ENCODE results near the gene GAS7.
"Not testable (repeated sequence)": the region's sequence is repeated elsewhere in the genome, so short reads cannot be mapped to it uniquely, and the experiment has no call there.

Gene GAS7

DNA sequence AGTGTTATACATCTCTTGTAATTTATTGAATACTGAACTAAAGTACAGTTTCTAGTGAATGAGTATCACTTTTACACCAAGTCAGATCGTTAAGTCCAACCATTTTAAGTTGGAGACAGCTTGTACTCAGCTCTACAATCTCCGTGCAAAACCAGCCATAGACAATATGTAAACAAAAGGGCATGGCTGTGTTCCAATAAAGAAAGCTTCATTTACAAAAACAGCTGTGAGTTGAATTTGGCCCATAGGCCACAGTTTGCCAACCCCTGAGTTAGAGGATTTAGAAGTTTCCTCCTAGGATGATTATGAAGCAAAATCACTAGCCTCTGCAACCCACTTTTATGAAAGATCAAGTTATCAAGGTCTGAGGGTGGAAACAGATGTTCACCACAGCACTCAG is 187.7 kb downstream of the GAS7 start:
- DNase-seq, result no peak

DNA sequence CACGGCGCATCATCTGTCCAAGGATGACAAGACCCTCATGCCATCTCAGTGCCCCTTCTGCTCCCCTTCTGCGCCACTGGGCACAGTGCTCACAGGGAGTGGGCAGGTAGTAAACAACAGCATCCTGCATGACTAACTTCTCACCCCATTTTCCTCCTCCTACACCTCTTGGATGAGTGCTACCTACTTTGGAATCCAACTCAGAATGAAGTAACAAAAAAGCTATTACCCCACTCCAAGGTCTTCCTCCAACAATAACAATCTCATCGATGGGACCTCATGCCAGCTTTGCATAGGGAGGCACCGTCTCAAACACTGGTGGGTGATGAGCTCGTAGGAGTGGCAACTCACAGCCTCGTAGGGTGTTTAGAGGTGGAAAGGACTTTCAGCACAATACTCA is 194.7 kb downstream of the GAS7 start:
- DNase-seq, result no peak

DNA sequence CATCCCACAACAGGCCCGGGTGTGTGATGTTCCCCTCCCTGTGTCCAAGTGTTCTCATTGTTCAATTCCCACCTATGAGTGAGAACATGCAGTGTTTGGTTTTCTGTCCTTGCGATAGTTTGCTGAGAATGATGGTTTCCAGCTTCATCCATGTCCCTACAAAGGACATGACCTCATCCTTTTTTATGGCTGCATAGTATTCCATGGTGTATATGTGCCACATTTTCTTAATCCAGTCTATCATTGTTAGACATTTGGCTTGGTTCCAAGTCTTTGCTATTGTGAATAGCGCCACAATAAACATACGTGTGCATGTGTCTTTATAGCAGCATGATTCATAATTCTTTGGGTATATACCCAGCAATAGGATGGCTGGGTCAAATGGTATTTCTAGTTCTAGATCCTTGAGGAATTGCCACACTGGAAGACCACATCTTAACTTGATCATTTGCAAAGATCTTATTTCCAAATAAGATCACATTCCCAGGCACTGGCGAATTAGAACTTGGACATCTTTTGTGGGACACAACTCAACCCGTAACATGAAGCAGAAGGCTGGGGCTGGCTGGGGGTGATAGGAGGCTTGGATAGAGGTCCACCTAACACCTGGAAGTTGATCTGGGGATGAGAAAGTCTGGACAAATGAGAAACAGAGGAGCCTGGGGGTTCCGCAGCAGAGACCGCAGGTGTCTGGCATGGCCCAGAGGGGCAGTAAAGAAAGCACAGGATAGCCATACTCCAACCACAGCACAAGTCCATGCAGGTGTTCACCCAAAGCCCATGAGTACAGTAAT is 195.6 kb downstream of the GAS7 start:
- not testable (repeated sequence) for DNase-seq

DNA sequence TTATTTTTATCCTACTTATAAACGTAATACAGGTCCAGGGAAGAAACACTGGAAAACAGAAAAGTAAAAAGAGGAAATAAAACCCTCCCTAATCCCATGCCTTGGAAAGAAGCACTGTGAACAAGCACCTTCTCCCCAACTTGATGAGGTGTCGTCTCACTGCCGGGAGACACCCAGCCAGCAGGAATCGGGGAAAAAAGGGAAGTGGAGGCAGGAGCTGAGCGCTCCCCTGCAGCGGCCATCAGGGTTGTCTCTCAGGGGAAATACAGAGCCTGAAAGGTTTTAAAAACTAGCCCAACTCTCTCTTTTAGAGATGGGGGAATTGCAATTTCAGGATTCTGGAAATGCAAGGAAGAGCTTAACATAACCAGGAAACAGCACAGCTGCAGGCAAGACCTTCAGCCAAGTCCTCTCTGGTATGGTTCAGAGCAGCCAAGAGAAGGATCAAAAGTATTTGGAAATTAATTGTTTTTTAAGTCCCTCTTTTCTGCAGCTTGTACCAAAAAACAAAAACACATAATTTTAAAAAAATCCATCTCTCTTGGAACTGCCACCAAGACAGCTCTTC is 197.0 kb downstream of the GAS7 start:
- DNase-seq, result no peak

DNA sequence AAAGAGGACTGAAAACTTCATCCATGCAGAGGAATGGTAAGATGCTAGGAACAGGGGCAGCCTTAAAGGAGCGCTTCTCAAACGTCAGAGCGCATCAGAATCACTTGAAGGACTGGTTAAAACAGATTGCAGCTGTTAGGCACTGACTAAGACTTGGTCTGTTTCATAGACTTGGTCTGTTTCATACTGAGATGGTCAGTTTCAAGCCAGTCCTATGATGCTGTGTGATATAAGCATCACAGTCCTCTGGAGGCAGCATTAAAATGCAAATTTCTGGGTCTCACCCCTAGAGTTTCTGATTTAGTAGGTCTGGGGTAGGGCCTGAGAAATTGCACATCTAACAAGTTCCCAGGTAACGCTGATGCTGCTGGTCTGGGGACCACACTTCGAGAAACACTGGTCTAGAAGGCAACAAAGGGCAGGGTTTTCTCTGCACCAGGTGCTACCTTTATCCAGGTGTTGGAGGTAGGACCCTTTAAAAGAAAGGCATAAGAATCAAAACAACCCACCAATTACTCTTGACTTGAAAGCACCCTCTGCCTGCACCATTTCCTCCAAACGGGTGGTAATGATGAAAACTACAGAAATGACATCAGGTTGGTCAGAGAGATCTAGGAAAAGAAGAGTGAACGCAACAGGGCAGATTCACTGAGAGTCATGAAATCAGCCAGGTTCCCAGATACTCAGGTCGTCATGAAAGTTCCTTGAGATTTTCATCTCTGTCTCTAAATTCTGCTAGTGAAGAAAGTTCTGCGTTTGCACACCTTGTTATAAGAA is 198.3 kb downstream of the GAS7 start:
- DNase-seq, result no peak

DNA sequence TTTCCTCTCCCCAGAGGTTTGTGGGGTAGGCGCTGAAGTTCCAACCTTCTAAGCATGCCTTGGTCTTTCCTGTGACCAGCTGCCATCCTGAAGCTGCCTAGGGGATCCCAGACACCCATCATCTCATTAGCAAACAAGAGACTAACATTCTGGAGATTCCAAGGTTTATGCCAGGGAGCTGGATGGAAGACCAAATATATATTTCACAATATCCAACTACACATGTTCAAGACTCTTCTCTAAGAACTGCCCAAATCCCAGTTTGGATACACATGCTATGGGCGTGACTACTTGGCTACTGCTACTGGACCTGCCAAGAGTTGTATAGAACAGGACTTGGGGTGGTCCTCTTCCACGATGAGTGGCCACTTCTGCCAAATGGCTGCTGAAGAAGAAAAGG is 200.3 kb downstream of the GAS7 start:
- no peak for DNase-seq

DNA sequence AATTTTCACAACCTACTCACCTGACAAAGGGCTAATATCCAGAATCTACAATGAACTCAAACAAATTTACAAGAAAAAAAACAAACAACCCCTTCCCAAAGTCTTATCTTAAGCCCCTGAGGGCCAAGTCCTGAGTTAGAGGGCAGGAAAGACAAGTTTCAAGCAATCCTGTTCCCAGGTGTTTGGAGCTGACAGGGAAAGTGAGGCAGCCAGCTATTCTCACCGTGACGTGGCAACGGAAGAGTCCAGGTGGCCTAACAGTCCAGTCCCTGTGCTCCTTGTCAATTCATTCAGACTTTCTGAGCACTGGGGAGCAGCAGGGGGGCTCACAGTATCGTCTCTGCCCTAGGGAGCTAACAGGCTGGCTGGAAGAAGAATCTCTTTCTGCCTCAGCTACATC is 203.6 kb downstream of the GAS7 start:
- DNase-seq, result no peak

DNA sequence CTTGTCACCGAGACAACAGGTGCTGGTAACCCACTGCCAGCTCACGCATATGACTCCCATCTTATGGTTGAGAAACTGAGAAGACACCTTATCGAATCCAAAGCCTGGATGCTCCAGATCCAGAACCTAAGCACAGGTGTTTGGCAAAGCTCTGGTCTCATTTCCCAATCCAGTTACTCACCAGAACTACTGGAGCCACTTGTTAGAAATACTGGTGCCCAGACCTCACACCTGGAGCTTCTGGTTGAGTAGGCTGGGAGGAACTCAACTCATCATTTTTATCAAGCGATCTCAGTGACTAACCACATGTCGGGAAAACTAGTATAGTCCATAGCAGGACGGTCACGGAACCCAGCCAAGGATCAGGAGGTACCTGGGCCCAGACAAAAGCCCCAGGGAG is 206.6 kb downstream of the GAS7 start:
- DNase-seq, result no peak

DNA sequence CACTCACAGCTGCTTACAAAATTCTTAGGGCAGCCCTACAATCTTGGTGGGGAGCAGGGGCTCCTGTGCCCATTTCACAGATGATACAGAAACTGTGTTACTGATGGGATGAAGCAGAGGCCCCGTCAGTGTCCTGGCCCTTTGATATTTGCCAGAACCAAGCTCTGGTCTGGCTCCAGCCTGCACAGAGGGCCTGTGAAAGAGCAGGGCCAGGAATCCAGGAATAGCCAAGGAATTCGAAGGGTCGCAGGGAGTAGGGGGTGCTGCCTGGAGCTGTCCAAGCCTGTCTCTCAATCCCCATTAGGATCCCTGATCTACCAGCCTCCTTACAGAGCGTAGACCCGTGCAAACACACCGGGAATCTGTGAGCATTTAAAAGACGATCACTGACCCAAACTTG is 207.1 kb downstream of the GAS7 start:
- DNase-seq, result no peak

DNA sequence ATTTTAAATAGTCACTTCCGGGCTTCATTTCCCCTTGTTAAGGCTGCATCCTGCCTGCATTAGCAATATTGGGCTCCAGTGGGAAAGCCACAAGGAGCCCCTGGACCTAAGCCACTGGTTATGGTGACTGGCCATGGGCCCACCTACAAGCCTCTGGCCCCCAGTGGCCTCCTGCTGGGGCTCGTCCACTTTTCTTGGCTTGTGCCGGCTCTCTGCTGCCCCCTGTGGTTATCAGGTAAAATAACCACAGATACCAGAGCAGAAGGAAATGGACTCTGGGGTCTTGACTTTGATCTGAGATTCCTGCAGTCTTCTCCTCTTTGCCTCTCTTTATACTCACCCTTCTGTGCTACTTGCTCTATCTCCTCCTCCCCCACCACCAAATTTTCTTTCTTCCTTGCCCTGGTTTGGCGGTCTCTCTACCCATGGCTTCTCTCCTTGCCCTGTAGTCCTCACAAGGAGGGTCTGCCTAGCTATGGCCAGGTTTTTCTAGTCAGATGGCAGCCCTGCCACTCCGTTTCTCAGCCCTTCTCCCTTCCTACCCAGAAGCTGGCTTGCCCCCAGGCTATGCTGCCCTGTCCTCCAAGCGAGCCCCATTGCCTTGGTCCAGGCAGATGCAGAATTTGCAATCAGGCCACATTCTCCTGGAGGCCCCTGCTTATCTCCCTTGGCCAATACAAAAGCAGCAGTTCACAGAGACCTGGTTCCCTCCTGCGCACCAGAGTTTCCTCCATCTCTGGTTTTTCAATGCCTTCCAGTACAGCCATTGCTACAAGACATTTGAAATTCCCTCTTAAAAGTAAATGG is 210.4 kb downstream of the GAS7 start:
- DNase-seq, result no peak

DNA sequence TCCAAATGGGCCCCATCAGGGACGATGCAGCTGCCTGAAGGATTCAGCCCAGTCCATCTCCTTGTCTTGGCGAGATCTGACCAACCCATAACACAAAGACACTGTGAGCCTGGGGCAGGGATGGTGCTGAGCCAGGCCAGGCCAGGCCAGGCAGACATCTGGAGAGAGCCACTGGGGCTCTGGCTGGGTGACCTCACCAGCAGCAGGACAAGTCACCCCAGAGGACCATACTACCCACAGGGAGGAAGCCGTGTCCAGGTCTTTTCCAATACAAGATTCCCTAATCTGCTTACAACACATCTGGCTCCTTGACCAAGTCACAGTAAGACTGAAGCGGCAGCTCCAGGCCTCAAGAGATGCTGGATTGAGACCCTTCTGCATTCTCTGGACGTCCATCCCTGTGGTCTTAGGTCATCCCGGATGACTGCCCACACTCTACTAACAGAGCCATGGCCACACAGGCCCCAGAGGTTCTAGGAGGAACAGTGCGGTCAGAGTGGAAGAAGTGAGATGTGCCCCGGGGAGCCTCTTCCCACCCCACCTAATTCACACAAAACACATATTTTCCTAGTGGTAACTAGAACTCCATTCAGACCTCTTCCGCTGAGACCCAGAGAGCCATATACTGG is 211.5 kb downstream of the GAS7 start:
- no peak for DNase-seq

DNA sequence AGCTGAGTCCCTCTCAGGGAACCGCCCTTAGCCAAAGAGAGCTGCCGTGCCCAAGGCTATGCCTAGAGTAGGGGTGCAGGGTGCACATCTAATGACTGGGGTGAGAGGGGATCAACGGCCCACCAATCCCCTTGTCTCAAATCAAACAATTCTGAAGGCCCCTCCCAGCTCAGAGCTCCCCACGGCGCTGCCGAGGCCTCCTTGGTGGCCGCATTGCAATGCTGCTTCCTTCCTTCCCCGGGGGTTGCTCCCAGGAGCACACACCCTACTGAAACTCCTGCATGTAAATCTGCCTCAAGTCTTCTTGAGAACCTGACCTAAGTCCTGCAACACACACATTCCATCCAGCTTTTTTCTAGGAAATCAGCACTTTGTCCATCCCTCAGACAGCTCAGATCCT is 212.8 kb downstream of the GAS7 start:
- no peak for DNase-seq

DNA sequence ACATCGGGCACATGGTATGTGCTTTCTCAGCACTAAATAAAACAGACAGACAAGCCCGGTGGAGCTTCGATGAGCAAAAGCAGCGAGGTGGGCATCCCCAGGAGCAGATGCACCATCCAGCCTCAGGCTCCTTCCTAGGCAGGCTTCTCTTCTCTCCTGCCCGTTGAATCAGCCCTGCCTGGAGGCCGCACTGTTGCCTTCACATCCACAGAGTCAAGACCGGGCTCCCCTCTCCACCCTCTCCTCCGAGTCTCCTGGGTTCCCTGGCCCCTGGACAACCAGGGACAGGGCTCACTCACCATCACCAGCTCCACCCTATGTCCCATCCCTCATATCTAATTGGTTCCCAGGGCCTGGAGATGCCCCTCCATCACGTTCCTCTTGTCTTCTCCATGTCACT is 213.6 kb downstream of the GAS7 start:
- no peak for DNase-seq

DNA sequence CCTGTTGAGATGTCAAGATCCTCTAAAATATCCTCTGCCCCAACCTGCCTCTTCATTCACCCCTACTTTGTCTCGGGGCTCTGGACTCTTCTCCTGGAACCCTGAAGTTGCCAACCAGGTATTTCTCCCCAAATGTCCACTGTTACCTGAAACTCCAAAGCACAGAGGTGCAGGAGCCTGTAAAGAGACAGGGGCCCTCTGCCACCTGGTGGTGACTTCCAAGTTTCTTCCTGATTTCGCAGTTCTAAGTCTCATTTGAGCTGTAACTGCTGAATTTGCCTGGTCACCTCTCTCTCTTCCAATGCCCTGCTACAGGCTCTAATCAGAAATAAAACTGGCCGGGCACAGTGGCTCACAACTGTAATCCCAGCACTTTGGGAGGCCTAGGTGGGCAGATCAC is 216.2 kb downstream of the GAS7 start:
- DNase-seq, result no peak

DNA sequence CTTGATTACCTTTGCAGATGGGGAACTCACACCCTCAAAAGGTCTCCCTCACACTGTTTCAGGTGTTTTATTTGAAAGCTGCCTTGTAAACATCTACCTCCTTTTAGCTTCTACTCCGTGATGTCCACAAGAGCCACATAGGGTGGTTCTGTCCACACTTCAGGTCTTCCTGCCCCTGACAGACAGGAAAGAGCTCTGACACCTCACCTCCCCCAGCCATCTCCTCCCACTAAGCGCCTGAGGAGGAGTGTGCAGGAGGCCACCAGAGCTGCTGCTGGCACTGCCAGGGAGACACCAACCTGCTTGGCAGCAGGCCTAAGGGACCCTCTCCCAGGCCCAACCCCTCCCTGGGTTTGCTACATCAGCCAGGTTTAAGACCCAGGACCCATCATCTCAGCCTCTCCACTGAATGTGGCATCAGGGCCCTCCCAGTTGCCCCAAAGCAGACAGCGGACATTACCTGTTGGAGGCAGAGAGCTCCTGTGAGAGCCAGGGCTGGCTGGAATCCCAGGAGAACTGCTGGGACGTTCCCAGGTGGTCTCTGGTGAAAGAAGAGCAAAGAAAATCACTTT is 217.0 kb downstream of the GAS7 start:
- no peak for DNase-seq

DNA sequence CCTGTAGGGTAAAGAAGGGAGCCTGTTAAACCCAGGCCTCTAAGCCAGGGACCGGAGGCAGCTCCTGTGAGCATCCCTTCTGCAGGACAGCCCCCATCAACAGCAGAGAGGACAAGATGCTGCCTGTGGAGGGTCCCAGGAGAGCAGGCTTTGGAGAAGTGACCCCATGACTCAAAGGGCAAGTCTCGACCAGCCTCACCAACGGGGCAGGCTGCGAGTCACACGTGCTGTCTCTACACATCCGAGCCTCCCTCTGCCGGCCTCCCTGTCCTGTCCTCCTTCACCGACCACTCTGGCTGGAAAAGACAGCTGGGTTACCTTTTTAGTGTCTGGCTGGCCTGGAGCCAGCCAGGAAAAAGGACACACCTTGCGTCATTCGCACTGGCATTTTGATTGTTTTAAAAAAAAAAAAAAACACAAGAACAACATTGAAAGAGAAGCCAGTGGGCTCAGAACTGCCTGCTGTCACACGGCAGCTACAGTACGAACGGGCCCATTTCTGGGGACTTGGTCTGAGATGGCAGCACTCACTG is 218.9 kb downstream of the GAS7 start:
- DNase-seq, result no peak

DNA sequence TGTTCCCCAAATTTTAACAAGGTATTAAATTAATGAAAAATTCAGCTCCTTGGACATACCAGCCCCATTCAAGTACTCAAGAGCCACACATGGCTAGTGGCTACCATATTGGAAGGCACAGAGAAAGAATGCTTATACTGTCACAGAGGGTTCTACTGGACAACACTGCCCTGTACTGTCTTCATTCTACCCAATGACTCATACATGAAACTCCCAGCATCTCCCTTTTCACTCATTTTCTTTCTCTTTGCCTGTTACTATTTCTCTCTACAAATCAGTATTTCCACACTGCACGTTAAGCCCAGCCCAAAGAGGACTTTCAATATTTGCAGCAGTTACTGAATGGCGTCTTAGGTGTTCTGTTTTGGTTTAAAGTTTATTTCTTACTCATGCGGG is 221.2 kb downstream of the GAS7 start:
- no peak for DNase-seq

DNA sequence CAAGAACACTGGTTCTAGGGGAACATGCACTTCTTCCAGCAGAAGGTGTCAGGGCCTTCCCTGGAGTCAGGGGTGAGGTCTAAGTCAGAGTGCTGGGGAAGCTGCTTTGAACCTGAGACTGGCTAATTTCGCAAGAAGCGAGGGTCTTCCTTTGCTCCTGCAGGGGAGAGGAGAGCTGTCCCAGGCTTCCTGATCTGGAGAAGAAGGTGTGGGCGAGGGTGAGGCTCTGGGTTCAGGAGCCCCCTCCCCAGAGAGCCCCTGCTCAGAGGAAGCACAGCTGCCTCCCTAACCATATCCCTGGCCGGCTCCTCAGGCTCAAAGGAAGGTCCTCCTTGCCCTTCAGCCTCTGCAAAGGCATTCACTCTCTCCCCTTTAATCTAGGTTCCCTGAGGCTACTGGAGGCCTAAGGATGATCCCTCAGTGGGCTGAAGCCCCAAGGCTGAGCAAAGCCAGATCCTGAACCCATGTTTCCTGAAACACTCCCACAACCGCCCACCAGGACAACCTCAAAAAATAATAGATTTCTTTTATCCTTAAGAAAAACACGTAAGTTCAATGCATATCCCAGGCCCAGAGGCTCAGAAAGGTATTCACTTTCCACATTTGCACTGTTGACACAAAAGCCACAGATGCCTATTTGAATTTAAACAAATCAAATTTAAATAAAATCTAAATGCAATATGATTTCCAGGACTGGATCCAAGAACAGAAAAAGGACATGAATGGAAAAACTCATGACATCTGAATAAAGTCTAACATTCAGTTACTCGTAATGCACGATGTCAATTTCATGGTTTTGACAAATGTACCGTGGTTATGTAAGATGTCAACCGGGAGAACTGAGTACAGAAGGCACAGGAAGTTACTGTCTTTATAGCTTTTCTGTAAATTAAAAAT is 221.9 kb downstream of the GAS7 start:
- no peak for DNase-seq

DNA sequence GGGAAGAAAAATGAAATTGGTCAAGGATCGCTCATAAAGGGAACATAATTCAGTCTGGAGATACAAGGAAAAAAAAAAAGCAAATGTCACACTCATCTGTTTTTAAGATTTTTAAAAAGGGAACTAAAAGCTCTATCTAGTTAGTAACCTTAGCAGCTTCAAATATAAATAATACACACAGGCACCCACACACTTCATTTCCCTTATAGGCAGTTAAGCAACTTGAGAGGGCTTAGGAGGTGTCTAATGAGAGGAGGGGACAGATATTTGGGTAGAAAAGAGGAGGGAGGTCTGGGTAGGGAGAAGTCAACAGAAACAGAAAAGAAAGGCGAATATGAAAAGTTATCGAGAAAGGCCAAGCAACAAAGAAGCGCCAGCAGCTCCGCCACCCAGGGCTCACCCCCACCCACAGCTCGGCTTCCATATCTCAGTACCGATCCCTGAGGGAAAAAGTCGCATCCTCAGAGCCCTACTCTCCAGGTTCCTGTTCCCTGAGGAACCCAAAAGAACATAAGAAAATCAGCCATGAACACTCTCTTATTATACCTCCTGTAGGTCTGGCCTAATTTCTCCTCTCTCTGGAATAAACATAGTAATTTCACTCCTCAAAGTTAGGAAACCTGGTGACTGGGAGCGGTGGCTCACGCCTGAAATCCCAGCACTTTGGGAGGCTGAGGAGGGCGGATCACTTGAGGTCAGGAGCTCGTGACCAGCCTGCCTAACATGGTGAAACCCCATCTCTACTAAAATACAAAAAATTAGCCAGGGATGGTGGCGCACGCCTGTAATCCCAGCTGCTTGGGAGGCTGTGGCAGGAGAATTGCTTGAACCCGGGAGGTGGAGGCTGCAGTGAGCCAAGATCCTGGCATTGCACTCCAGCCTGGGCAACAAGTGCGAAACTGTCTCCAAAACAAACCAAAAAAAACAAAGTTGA is 223.7 kb downstream of the GAS7 start:
- DNase-seq, result no peak
